Right lobe of liver (tissue), 6 donors: Measurements from ENCODE around the gene HBD. TPM values are rescaled to one million over a fixed set of nuclear protein-coding genes. Genes with fewer than 3 reads are reported as not detected.

Source experiments
- ATAC-seq, 4 donors: fragments of 200-7000 bp; cut with Tn5 transposase; one replicate each; pipeline ENCODE4 v1.9.1; 2020; ENCODE audit warnings: mild to moderate bottlenecking in 4 of 4, moderate library complexity in 4 of 4
- DNase-seq, 3 donors: peaks; one replicate each; pipeline ENCODE4 v3.0.0-alpha.2; 2020
- H3K27ac ChIP-seq, 3 donors: fragments of 200-600 bp; one replicate each; pipeline ENCODE4 v1.8.0; 2022
- H3K27me3 ChIP-seq, 2 donors: fragments of 200-600 bp; one replicate each; pipeline ENCODE4 v1.8.0; 2022
- H3K36me3 ChIP-seq, 4 donors: fragments of 200-600 bp; sonication (generic) in 1 of 4; one replicate each; pipeline versions ENCODE4 v1.5.1 to v1.8.0; 2017 to 2022; ENCODE audit warnings: control low read depth in 1 of 4
- H3K4me1 ChIP-seq, 4 donors: fragments of 200-600 bp; sonication (generic) in 1 of 4; one replicate each; pipeline versions ENCODE4 v1.5.1 to v1.8.0; 2017 to 2022; ENCODE audit warnings: control low read depth in 1 of 4
- H3K4me3 ChIP-seq, 3 donors: fragments of 200-600 bp; one replicate each; pipeline ENCODE4 v1.8.0; 2022
- H3K9me3 ChIP-seq, 4 donors: fragments of 200-600 bp; sonication (generic) in 1 of 4; one replicate each; pipeline versions ENCODE4 v1.5.1 to v1.8.0; 2017 to 2022; ENCODE audit warnings: control low read depth in 1 of 4
- POLR2A ChIP-seq: fragments of 450-650 bp; IDR thresholded peaks from one replicate; pipeline ENCODE4 v1.6.1; 2017; ENCODE audit warnings: antibody characterized with exemption, mild to moderate bottlenecking
- WGBS: methylation state at CpG from one replicate; pipeline ENCODE4 v1.1.6; 2018; ENCODE audit warnings: low coverage, low lambda C conversion rate; ENCODE audit not compliant: insufficient coverage; ENCODE audit errors: missing lambda C conversion rate; 5-methylcytosine and 5-hydroxymethylcytosine counted together
- intact Hi-C, 2 donors: fragments of 100-400 bp; cut with DNase I; formaldehyde crosslinking; loops; one replicate each; pipeline versions ENCODE4 v1.11.2 to v1.14.1; 2022
- total RNA-seq, 6 experiments: library from RNA; depleted of rRNA in 2 of 6; stranded (reverse); fragments of >200 nt in 2 of 6; fragmentation: NEBNext Ultra II Directional in 3 of 6; extraction: Animal tissue kit (Norgen Biotek cat#: 25700) in 3 of 6; gene quantifications; one replicate each; pipeline versions ENCODE4 v1.1.0 to v1.2.4, GENCODE V29; 2016 to 2023
- TF ChIP-seq, protein P1 (sequence below), 4 donors: fragments of 200-600 bp in 3 of 4; fragments of 450-650 bp in 1 of 4; IDR thresholded peaks; one replicate each; pipeline versions ENCODE4 v1.5.1 to v1.8.0; 2016 to 2022; ENCODE audit warnings: antibody characterized with exemption in 4 of 4, mild to moderate bottlenecking in 2 of 4
- donor health status: DM: no; HTN: yes; CAD: no.
- donor health status: DM: no; HTN: no; CAD: no.
- donor health status: DM: no; HTN: no; CAD: no.
- donor health status: DM: no; HTN: yes; CAD: no.
- donor health status: DM: no; HTN: yes; CAD: no.

HBD gene
- total RNA-seq, 6 experiments from 2014 or later = 4.1 to 29.5 (median 9.7) TPM; not detected in 3

DNA sequence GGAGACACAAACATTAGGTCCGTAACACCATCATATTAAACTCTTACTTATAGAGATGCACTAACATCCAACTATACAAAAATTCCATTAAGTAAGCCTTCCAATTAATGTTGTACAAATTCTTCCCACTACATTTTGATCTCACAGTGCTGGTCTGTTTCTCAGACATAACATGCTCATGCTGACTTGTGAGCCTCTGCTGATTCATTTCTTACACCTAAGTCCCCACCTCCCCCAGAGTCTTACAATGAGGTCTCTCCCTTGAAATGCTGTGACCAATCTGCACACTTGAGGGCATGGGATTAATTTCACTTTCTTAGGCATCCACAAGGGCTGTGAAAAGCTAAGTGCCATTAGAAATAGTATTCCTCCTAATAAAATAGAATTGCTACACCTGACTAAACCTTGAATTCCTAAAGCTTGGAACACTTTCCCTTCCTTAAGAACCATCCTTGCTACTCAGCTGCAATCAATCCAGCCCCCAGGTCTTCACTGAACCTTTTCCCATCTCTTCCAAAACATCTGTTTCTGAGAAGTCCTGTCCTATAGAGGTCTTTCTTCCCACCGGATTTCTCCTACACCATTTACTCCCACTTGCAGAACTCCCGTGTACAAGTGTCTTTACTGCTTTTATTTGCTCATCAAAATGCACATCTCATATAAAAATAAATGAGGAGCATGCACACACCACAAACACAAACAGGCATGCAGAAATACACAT, 13.3 kb upstream of the HBD start:
- Histone ChIP-seq H3K9me3 (no peaks in the 10 kb centered on the region), H3K27me3 (no peaks in the 10 kb centered on the region), H3K4me3 (no peak overlapping the region), H3K36me3 (no peaks in the 10 kb centered on the region), H3K4me1 (no peaks in the 10 kb centered on the region), H3K27ac (no peak overlapping the region)
- TF ChIP-seq POLR2A = no peak
- DNase-seq (no peak), ATAC-seq (no peak)
- intact Hi-C loops = no loop called here
- 75% methylated on average over 3 of the region's 3 CpGs for WGBS

DNA sequence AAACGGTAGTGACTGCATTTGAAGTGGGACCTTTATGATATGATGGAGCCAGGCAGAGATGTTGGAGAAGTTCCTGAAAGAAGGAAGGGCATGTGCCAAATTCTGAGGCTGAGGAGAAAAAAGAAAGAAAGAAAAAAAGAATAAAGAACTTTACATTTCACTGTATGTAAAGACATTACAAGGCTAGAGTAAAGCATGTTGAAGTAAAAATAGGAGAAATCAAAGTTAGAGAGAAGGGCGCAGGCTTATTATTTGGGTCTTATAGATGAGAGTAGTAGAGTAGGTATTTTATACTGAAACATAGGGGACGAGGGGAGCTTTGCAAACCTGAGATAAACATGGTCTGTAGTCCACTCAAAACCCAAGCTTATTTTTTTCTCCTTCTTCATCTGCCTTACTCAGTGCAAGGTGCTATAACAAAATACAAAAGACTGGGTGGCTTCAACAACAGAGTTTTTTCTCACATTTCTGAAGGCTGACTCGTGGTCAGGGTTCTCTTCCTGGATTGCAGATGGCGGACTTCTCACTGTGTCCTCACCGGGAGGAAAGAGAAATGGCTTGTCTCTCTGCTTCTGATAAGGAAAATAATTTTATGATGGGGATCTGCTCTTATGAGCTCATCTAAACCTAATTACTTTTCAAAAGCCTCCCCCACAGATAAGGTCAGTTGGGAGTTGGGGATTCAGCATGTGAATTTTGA, 12.6 kb upstream of the HBD start:
- Histone ChIP-seq H3K4me3 (no peak overlapping the region), H3K27ac (no peak overlapping the region), H3K36me3 (no peaks in the 10 kb centered on the region), H3K4me1 (no peaks in the 10 kb centered on the region), H3K9me3 (no peaks in the 10 kb centered on the region), H3K27me3 (no peaks in the 10 kb centered on the region)
- DNase-seq (no peak), ATAC-seq (no peak)
- TF ChIP-seq, protein P1, sequence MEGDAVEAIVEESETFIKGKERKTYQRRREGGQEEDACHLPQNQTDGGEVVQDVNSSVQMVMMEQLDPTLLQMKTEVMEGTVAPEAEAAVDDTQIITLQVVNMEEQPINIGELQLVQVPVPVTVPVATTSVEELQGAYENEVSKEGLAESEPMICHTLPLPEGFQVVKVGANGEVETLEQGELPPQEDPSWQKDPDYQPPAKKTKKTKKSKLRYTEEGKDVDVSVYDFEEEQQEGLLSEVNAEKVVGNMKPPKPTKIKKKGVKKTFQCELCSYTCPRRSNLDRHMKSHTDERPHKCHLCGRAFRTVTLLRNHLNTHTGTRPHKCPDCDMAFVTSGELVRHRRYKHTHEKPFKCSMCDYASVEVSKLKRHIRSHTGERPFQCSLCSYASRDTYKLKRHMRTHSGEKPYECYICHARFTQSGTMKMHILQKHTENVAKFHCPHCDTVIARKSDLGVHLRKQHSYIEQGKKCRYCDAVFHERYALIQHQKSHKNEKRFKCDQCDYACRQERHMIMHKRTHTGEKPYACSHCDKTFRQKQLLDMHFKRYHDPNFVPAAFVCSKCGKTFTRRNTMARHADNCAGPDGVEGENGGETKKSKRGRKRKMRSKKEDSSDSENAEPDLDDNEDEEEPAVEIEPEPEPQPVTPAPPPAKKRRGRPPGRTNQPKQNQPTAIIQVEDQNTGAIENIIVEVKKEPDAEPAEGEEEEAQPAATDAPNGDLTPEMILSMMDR (IDR thresholded peaks at IDR 0.05) = no peak
- no peak for TF ChIP-seq POLR2A
- 41% methylated on average over 6 of the region's 6 CpGs for WGBS
- intact Hi-C loops = no loop called here

DNA sequence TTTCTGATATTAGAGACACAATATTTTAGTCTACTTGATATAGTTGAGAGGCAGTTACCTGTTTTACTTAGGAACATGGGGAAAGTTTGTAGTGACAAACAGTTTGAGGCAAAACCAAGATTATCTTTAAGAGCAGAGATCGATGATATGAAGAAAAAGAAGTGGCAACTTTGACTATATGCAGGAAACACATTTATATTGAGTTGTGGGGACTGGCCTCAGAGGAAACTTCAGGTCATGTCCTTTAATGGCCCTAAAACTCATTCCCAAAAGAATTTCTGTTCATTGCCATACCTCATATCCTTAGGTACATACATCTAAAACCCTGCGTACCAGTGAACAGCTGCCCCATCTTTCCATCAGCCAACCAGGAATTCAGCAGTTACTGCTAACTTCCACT, 10.9 kb upstream of the HBD start:
- no peaks in the 10 kb centered on the region for H3K9me3 ChIP-seq
- H3K27ac ChIP-seq = no peak overlapping the region
- TF ChIP-seq POLR2A = no peak
- TF ChIP-seq, protein P1 (IDR thresholded peaks at IDR 0.05) = no peak
- no peaks in the 10 kb centered on the region for H3K4me1 ChIP-seq
- H3K4me3 ChIP-seq = no peak overlapping the region
- DNase-seq (no peak), ATAC-seq (no peak)
- intact Hi-C loops = no loop called here
- WGBS = 57% methylated on average over 2 of the region's 2 CpGs
- no peaks in the 10 kb centered on the region for H3K36me3 ChIP-seq
- H3K27me3 ChIP-seq = no peaks in the 10 kb centered on the region

DNA sequence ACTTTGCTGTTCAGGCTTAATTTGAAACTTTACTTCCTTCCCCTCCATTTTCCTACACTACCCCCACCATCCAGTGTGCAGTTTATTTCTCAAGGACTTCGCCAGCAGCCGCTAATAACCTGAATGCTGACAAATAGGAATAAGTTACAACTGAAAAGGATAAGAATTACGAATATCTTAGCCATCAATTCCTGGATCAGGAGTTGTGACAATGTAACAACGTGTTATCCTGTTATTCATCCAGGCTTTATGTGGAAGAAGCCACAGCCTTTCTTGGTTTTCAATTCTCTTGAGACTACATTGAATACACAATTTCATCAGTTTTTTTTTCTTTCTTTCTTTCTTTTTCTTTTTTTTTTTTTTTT, 9.5 kb upstream of the HBD start:
- Histone ChIP-seq H3K27me3 (no peaks in the 10 kb centered on the region), H3K4me1 (no peaks in the 10 kb centered on the region), H3K27ac (no peak overlapping the region), H3K4me3 (no peak overlapping the region), H3K9me3 (no peaks in the 10 kb centered on the region), H3K36me3 (no peaks in the 10 kb centered on the region)
- 54% methylated on average over 4 of the region's 4 CpGs for WGBS
- intact Hi-C loops = no loop called here
- DNase-seq (no peak), ATAC-seq (no peak)
- TF ChIP-seq POLR2A = no peak

DNA sequence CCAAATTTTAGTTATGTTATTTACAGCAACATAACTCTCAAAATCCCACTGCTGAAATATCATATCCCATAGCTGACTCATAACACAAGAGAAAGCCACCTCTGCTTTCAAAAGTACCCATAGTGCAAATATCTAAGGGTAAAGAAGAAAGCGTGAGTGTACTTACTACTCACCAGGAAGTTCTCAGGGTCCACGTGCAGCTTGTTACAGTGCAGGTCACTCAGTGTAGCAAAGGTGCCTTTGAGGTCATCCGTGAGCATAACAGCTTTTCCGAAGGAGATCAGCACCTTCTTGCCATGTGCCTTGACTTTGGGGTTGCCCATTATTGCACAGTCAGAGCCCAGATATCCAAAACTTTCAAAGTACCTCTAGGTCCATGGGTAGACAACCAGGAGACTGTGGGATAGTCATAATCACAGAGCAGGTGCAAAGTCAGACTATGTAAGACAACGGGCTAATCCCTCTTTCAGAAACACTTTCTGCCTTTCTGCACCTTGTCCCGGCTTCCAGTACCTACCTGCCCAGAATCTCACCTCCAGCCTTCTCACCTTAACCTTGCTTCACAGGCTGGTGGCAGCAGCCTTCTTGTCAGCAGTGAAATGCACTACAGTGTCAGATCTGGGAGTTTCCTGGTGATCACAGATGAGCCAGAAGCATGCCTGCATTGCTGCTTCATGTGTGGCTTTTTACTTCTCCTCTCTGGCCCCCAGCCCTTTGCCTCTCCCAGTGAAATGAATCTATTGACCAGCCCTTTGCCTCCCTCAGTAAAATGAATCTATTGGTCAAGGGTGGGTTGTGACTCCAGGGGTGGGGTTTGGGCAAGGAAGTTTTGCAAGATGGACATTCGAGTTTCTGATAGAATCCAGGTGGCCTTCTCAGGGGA, 8.9 kb upstream of the HBD start:
- ATAC-seq (no peak), DNase-seq (no peak)
- intact Hi-C loops = no loop called here
- Histone ChIP-seq H3K27ac (no peak overlapping the region), H3K36me3 (no peaks in the 10 kb centered on the region), H3K9me3 (no peaks in the 10 kb centered on the region), H3K4me3 (no peak overlapping the region), H3K27me3 (no peaks in the 10 kb centered on the region), H3K4me1 (no peaks in the 10 kb centered on the region)
- no peak for TF ChIP-seq POLR2A
- TF ChIP-seq, protein P1 (IDR thresholded peaks at IDR 0.05) = no peak
- WGBS = 31% methylated on average over 6 of the region's 7 CpGs
